ENCODE data around the gene NTN3.

NTN3 gene

GRCh38 chr16:2498531-2499253 is 27.6 kb downstream of the NTN3 start:
- H3K36me3 ChIP-seq (ENCODE audit: insufficient read depth, low read length) = no peaks in the 10 kb centered on the region
- no peak overlapping the region for H3K9ac ChIP-seq (ENCODE audit: low read depth, low read length)
- no peaks in the 10 kb centered on the region for H3K9me3 ChIP-seq (ENCODE audit: control insufficient read depth, insufficient read depth, low read length)
- H3K4me1 ChIP-seq (ENCODE audit: insufficient read depth, low read length) = peaks cover 9% of the 10 kb centered on the region; the same call in 1 of the 2 replicates

GRCh38 chr16:2499454-2499853 is 28.4 kb downstream of the NTN3 start:
- no peak overlapping the region for H3K9ac ChIP-seq (ENCODE audit: low read depth, low read length)
- peaks cover 9% of the 10 kb centered on the region; the same call in 1 of the 2 replicates for H3K4me1 ChIP-seq (ENCODE audit: insufficient read depth, low read length)
- H3K9me3 ChIP-seq (ENCODE audit: control insufficient read depth, insufficient read depth, low read length) = no peaks in the 10 kb centered on the region

GRCh38 chr16:2499890-2500429 is 28.9 kb downstream of the NTN3 start:
- Histone ChIP-seq H3K4me1 (ENCODE audit: insufficient read depth, low read length) (peaks cover 9% of the 10 kb centered on the region; the same call in 1 of the 2 replicates), H3K9ac (ENCODE audit: low read depth, low read length) (no peak overlapping the region), H3K36me3 (ENCODE audit: insufficient read depth, low read length) (no peaks in the 10 kb centered on the region), H3K9me3 (ENCODE audit: control insufficient read depth, insufficient read depth, low read length) (no peaks in the 10 kb centered on the region)

More at GRCh38 chr16:2499454-2499853, 28.4 kb downstream of the NTN3 start:
- H3K36me3 ChIP-seq (ENCODE audit: insufficient read depth, low read length) = no peaks in the 10 kb centered on the region

- H3K9me3 ChIP-seq (ENCODE audit: control insufficient read depth, insufficient read depth, low read length) = no peaks in the 10 kb centered on the region
- H3K36me3 ChIP-seq (ENCODE audit: insufficient read depth, low read length) = no peaks in the 10 kb centered on the region
- peaks cover 9% of the 10 kb centered on the region; the same call in 1 of the 2 replicates for H3K4me1 ChIP-seq (ENCODE audit: insufficient read depth, low read length)
- no peak overlapping the region for H3K9ac ChIP-seq (ENCODE audit: low read depth, low read length)
These were observed 29.4 kb downstream of the NTN3 start for GRCh38 chr16:2500430-2500917.

GRCh38 chr16:2500918-2501750 is 30.0 kb downstream of the NTN3 start:
- no peaks in the 10 kb centered on the region for H3K9me3 ChIP-seq (ENCODE audit: control insufficient read depth, insufficient read depth, low read length)
- H3K36me3 ChIP-seq (ENCODE audit: insufficient read depth, low read length) = no peaks in the 10 kb centered on the region
- H3K9ac ChIP-seq (ENCODE audit: low read depth, low read length) = peak overlapping the region; percentile 46
- H3K4me1 ChIP-seq (ENCODE audit: insufficient read depth, low read length) = peaks cover 9% of the 10 kb centered on the region; the same call in 1 of the 2 replicates

GRCh38 chr16:2501946-2502895 is 31.1 kb downstream of the NTN3 start:
- no peaks in the 10 kb centered on the region for H3K9me3 ChIP-seq (ENCODE audit: control insufficient read depth, insufficient read depth, low read length)
- peak overlapping the region; percentile 46 for H3K9ac ChIP-seq (ENCODE audit: low read depth, low read length)
- H3K4me1 ChIP-seq (ENCODE audit: insufficient read depth, low read length) = peaks cover 9% of the 10 kb centered on the region; the same call in 1 of the 2 replicates
- H3K36me3 ChIP-seq (ENCODE audit: insufficient read depth, low read length) = no peaks in the 10 kb centered on the region

GRCh38 chr16:2505695-2506094 is 34.6 kb downstream of the NTN3 start:
- Histone ChIP-seq H3K9ac (ENCODE audit: low read depth, low read length) (no peak overlapping the region), H3K9me3 (ENCODE audit: control insufficient read depth, insufficient read depth, low read length) (no peaks in the 10 kb centered on the region), H3K36me3 (ENCODE audit: insufficient read depth, low read length) (no peaks in the 10 kb centered on the region), H3K4me1 (ENCODE audit: insufficient read depth, low read length) (peaks cover 9% of the 10 kb centered on the region; the same call in 1 of the 2 replicates)

- H3K9ac ChIP-seq (ENCODE audit: low read depth, low read length) = no peak overlapping the region
- no peaks in the 10 kb centered on the region for H3K36me3 ChIP-seq (ENCODE audit: insufficient read depth, low read length)
- peaks cover 14% of the 10 kb centered on the region for H3K4me1 ChIP-seq (ENCODE audit: insufficient read depth, low read length)
- no peaks in the 10 kb centered on the region for H3K9me3 ChIP-seq (ENCODE audit: control insufficient read depth, insufficient read depth, low read length)
These were observed 36.1 kb downstream of the NTN3 start for GRCh38 chr16:2507052-2507659.

GRCh38 chr16:2507665-2508064 is 36.6 kb downstream of the NTN3 start:
- no peak overlapping the region for H3K9ac ChIP-seq (ENCODE audit: low read depth, low read length)
- no peaks in the 10 kb centered on the region for H3K9me3 ChIP-seq (ENCODE audit: control insufficient read depth, insufficient read depth, low read length)
- no peaks in the 10 kb centered on the region for H3K36me3 ChIP-seq (ENCODE audit: insufficient read depth, low read length)
- H3K4me1 ChIP-seq (ENCODE audit: insufficient read depth, low read length) = peaks cover 16% of the 10 kb centered on the region

- no peak overlapping the region for H3K9ac ChIP-seq (ENCODE audit: low read depth, low read length)
- no peaks in the 10 kb centered on the region for H3K36me3 ChIP-seq (ENCODE audit: insufficient read depth, low read length)
- no peaks in the 10 kb centered on the region for H3K9me3 ChIP-seq (ENCODE audit: control insufficient read depth, insufficient read depth, low read length)
- H3K4me1 ChIP-seq (ENCODE audit: insufficient read depth, low read length) = peaks cover 19% of the 10 kb centered on the region
These were observed 37.8 kb downstream of the NTN3 start for GRCh38 chr16:2508722-2509400.

- no peaks in the 10 kb centered on the region for H3K9me3 ChIP-seq (ENCODE audit: control insufficient read depth, insufficient read depth, low read length)
- peak overlapping the region; percentile 27 for H3K9ac ChIP-seq (ENCODE audit: low read depth, low read length)
- peaks cover 30% of the 10 kb centered on the region for H3K4me1 ChIP-seq (ENCODE audit: insufficient read depth, low read length)
- no peaks in the 10 kb centered on the region for H3K36me3 ChIP-seq (ENCODE audit: insufficient read depth, low read length)
These were observed 40.2 kb downstream of the NTN3 start for GRCh38 chr16:2511128-2511800.

- peaks cover 31% of the 10 kb centered on the region for H3K4me1 ChIP-seq (ENCODE audit: insufficient read depth, low read length)
These were observed 41.1 kb downstream of the NTN3 start for GRCh38 chr16:2511996-2512734.

More at GRCh38 chr16:2511996-2512734, 41.1 kb downstream of the NTN3 start:
- Histone ChIP-seq H3K9ac (ENCODE audit: low read depth, low read length) (peak overlapping the region; percentile 92), H3K36me3 (ENCODE audit: insufficient read depth, low read length) (no peaks in the 10 kb centered on the region), H3K9me3 (ENCODE audit: control insufficient read depth, insufficient read depth, low read length) (no peaks in the 10 kb centered on the region)
